AG04450 (cell line): ENCODE results near the gene PLD1. TPM values are rescaled to one million over a fixed set of nuclear protein-coding genes. Genes with fewer than 3 reads are reported as not detected.
A peak's percentile ranks its signal among the peaks of the same experiment; 100 is the strongest.

Source experiments
- CTCF ChIA-PET: fragments of 300-600, 350-600 bp; formaldehyde crosslinking; extraction: SDS; loops from one replicate; lab custom pipeline; 2022; ENCODE audit warnings: antibody characterized with exemption, inconsistent platforms; lab: Charles Lee
- POLR2A ChIA-PET: fragments of 350-600 bp; formaldehyde crosslinking; extraction: SDS; loops from one replicate; lab custom pipeline; 2021; ENCODE audit warnings: antibody characterized with exemption, inconsistent platforms; lab: Yijun Ruan, JAX
- DNase-seq: peaks from one replicate; pipeline ENCODE4 v3.0.0-alpha.2; 2011; ENCODE audit warnings: low read depth, low spot score
- H3K27ac ChIP-seq: one replicate; pipeline ENCODE4 v1.5.1; 2012; ENCODE audit warnings: low read depth, low read length, control low read depth
- H3K27me3 ChIP-seq: one replicate; pipeline ENCODE4 v1.6.0; 2012; ENCODE audit warnings: low read length; ENCODE audit not compliant: control insufficient read depth, insufficient read depth
- H3K4me3 ChIP-seq: 2 replicates; pipeline ENCODE4 v1.5.1; 2011; ENCODE audit warnings: mild to moderate bottlenecking, low read depth, low read length, control low read depth
- H3K9me3 ChIP-seq: 2 replicates; pipeline ENCODE4 v1.5.1; 2012; ENCODE audit warnings: low read length; ENCODE audit not compliant: control insufficient read depth, insufficient read depth
- polyA plus RNA-seq: library from polyadenylated mRNA; depleted of rRNA; stranded (reverse); fragments of >200 nt; gene quantifications from 2 replicates; pipeline ENCODE4 v1.2.3, GENCODE V29; 2011
- TF ChIP-seq, protein P1 (sequence below): IDR thresholded peaks from 2 replicates; pipeline ENCODE4 v1.5.1; 2011; ENCODE audit warnings: low read depth, low read length, control low read depth, inconsistent platforms

The PLD1 gene
- polyA plus RNA-seq, 1 experiment, result 20.2 TPM

GRCh38 chr3:171585039-171585438, 225.2 kb downstream of the PLD1 start:
- POLR2A ChIA-PET, result no interaction called here
- H3K9me3 ChIP-seq, result no peaks in the 10 kb centered on the region
- CTCF ChIA-PET, result no interaction called here

GRCh38 chr3:171584100-171584499, 226.2 kb downstream of the PLD1 start:
- no peak overlapping the region for H3K27ac ChIP-seq
- POLR2A ChIA-PET, result no interaction called here
- H3K4me3 ChIP-seq, result no peak overlapping the region
- TF ChIP-seq, protein P1, sequence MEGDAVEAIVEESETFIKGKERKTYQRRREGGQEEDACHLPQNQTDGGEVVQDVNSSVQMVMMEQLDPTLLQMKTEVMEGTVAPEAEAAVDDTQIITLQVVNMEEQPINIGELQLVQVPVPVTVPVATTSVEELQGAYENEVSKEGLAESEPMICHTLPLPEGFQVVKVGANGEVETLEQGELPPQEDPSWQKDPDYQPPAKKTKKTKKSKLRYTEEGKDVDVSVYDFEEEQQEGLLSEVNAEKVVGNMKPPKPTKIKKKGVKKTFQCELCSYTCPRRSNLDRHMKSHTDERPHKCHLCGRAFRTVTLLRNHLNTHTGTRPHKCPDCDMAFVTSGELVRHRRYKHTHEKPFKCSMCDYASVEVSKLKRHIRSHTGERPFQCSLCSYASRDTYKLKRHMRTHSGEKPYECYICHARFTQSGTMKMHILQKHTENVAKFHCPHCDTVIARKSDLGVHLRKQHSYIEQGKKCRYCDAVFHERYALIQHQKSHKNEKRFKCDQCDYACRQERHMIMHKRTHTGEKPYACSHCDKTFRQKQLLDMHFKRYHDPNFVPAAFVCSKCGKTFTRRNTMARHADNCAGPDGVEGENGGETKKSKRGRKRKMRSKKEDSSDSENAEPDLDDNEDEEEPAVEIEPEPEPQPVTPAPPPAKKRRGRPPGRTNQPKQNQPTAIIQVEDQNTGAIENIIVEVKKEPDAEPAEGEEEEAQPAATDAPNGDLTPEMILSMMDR, result no peak
- CTCF ChIA-PET, result no interaction called here
- no peaks in the 10 kb centered on the region for H3K9me3 ChIP-seq
- no peak for DNase-seq
- H3K27me3 ChIP-seq, result peaks cover 2% of the 10 kb centered on the region

More at GRCh38 chr3:171585039-171585438, 225.2 kb downstream of the PLD1 start:
- Histone ChIP-seq H3K27ac (no peak overlapping the region), H3K27me3 (peaks cover 2% of the 10 kb centered on the region), H3K4me3 (no peak overlapping the region)
- TF ChIP-seq, protein P1, result no peak
- DNase-seq, result no peak

GRCh38 chr3:171574556-171575240, 235.6 kb downstream of the PLD1 start:
- Histone ChIP-seq H3K27ac (no peak overlapping the region), H3K9me3 (no peaks in the 10 kb centered on the region), H3K4me3 (no peak overlapping the region), H3K27me3 (no peaks in the 10 kb centered on the region)
- DNase-seq, result no peak
- ChIA-PET CTCF (interaction anchor here (0.6 to 1.6 kb wide), 4 partner anchors 9 to 613 kb away, joined by 3 to 12 read pairs (median 6); no protein-coding TSS in a partner anchor), POLR2A (no interaction called here)
- TF ChIP-seq, protein P1, result no peak

GRCh38 chr3:171569571-171570132, 240.6 kb downstream of the PLD1 start:
- Histone ChIP-seq H3K4me3 (no peak overlapping the region), H3K9me3 (no peaks in the 10 kb centered on the region), H3K27me3 (no peaks in the 10 kb centered on the region), H3K27ac (no peak overlapping the region)
- CTCF ChIA-PET, result interaction anchor here (1.0 kb wide), 1 partner anchor 520 kb away, joined by 5 read pairs; no protein-coding TSS in a partner anchor
- DNase-seq, result no peak
- POLR2A ChIA-PET, result no interaction called here
- TF ChIP-seq, protein P1, result 0 out of 2 replicates have a peak, but pooled peaks have one; percentile 6

- no peak for DNase-seq
- Histone ChIP-seq H3K9me3 (no peaks in the 10 kb centered on the region), H3K4me3 (no peak overlapping the region), H3K27ac (no peak overlapping the region), H3K27me3 (no peaks in the 10 kb centered on the region)
- CTCF ChIA-PET, result interaction anchor here (0.7 kb wide), 1 partner anchor 594 kb away, joined by 4 read pairs; no protein-coding TSS in a partner anchor
- TF ChIP-seq, protein P1, result no peak
- POLR2A ChIA-PET, result no interaction called here
These were observed 241.5 kb downstream of the PLD1 start for GRCh38 chr3:171568766-171569165.
